Ramos (cell line): ENCODE data around the gene RRM1.
"Not testable (repeated sequence)": the region's sequence is repeated elsewhere in the genome, so short reads cannot be mapped to it uniquely, and the experiment has no call there.

Source experiments
- in situ Hi-C: fragments of 300-500 bp; cut with MboI; formaldehyde crosslinking; loops from one replicate; pipeline ENCODE4 v1.14.3; 2022; ENCODE audit warnings: low sequenced_read_pairs; ENCODE audit not compliant: unreplicated experiment

RRM1 gene

DNA sequence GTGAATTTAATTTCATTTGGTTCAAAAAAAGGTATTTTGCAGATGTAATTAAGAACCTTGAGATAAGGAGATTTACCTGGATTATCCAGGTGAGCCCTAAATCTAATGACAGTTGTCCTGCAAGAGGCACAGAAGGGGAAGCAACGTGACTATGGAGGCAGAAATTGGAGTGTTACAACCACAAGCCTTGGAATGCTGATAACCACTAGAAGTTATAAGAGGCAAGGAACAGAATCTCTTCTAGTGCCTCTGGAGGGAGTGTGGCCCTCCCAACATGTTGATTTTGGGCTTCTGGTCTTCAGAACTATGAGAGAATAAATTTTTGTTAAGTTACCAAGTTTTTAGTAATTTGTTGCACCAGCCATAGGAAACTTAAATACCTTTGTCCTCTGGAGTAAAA lies 32.8 kb downstream of the RRM1 start:
- in situ Hi-C loops = no loop called here

DNA sequence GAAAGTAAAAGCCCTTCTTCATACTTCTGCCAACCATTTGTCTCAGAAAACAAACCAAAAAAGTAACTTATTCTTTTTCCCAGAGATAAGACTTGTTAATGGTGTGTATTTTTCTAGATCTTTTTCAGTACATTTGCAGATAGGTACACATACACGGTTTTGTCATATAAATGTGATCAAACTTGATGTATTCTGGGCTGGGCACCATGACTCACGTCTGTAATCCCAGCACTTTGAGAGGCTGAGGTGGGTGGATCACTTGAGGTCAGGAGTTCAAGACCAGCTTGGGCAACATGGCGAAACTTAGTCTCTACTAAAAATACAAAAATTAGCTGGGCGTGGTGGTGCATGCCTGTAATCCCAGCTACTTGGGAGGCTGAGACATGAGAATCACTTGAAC lies 35.6 kb downstream of the RRM1 start:
- in situ Hi-C loops = not testable (repeated sequence)

DNA sequence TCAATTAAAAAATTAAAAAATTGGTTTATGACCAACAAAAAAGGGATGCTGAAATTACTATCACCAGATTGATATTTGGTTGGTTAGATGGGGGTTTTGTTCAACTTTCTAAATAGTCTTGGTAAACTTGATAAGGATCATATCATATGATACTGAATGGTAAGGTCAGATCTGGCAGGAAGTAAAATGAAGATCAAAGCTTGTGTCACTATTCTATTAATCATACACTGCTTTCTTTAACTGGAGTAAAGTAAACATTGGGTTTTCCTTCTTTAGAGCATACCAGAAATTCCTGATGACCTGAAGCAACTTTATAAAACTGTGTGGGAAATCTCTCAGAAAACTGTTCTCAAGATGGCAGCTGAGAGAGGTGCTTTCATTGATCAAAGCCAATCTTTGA lies 40.2 kb downstream of the RRM1 start:
- in situ Hi-C loops = no loop called here

DNA sequence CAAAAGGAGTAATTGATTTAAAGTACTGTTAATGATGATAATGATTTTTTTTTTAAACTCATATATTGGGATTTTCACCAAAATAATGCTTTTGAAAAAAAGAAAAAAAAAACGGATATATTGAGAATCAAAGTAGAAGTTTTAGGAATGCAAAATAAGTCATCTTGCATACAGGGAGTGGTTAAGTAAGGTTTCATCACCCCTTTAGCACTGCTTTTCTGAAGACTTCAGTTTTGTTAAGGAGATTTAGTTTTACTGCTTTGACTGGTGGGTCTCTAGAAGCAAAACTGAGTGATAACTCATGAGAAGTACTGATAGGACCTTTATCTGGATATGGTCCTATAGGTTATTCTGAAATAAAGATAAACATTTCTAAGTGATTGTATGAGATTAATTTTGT lies 43.9 kb downstream of the RRM1 start:
- in situ Hi-C loops = no loop called here

GRCh38 chr11:4140067-4140636 lies 45.6 kb downstream of the RRM1 start:
- in situ Hi-C loops = no loop called here

- in situ Hi-C loops = no loop called here
Observed at GRCh38 chr11:4146070-4146771, 51.6 kb downstream of the RRM1 start.

- in situ Hi-C loops = no loop called here
Observed at GRCh38 chr11:4146772-4147098, 52.1 kb downstream of the RRM1 start.

- in situ Hi-C loops = no loop called here
Observed at GRCh38 chr11:4154503-4154902, 59.9 kb downstream of the RRM1 start.

DNA sequence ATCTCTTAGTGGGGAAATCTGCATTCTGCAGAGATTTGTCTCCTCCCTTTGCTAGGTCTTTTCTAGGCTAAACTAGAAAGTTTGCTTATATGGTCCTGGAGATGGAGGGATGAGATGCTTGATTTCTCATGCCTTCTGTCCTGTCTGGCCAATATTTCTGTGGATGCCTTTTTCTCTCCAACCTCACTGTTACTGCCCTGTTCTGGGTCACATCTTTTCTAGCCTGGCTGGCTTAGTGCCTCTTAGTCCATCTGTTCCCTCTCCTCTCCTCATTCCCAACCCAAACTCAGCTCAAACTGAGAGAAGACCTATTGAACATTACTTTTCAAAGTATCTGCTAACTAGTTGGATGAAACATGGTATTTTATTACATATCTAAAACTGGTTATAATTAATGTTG lies 62.0 kb downstream of the RRM1 start:
- in situ Hi-C loops = no loop called here

DNA sequence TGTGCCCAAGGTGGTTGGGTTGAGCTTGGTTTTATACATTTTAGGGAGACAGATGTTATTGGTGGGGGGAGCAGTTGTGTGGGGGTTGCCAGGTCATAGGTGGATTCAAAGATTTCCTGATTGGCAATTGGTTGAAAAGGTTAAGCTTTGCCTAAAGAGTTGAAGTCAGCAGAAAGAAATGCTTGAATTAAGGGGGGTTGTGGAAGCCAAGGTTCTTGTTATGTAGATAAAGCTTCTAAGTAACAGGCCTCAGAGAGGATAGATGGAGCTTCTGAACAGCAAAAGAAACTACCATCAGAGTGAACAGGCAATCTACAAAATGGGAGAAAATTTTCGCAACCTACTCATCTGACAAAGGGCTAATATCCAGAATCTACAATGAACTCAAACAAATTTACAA lies 64.2 kb downstream of the RRM1 start:
- in situ Hi-C loops = not testable (repeated sequence)

GRCh38 chr11:4161305-4161704 lies 66.7 kb downstream of the RRM1 start:
- in situ Hi-C loops = no loop called here

DNA sequence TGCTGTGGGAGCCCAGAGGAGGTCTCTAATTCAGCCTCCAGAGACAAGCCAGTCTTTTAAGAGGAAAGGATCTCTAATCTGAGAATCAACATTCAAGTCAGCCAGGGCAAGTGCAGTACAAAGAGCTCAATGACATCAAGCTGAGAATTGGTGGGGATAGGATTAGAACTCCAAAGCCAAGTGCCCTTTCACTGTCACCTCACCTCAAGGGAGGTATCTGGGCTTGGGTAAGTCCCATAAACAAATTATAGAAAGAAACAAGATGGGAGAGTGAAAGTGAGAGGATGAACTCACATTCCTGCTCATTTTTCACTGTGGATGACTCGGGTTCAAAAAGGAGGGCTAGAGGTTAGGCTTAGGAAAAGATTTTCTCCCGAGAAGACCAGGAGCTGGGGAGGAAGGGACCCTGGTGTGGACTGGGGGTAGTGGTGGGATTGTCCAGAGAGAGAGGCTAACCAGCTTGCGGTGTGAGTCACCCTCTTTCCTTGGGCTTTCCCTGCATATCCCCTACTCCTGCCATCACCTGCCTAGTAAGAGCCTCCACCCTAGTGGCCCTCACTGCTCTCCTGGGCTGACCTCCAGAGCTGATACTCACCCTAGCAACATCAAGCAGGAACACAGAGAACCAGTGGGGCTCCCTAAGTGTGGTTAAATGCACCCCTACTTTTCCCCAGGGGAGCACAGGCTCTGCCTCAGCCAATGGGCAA lies 70.4 kb downstream of the RRM1 start:
- in situ Hi-C loops = no loop called here

- in situ Hi-C loops = no loop called here
Observed at GRCh38 chr11:4167292-4167691, 72.7 kb downstream of the RRM1 start.

DNA sequence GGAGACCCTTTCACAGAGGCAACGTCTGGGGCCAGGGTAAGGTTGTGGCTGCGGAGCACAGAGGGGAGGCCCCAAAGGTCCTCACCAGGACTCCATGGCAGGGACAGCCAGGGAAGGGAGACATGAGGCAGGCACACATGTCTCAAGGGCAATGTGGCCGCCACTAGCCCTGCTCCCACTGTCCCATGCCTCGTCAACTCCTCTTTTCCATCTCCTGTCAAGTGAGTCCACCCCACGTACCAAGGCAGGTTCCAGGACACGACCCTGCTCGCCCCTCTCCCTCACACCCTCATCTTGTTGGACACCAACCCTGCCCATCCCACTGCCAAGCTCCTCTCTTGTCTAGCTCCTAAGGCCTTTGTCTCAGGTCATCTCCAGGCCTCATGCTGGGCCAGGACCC lies 73.2 kb downstream of the RRM1 start:
- in situ Hi-C loops = no loop called here

DNA sequence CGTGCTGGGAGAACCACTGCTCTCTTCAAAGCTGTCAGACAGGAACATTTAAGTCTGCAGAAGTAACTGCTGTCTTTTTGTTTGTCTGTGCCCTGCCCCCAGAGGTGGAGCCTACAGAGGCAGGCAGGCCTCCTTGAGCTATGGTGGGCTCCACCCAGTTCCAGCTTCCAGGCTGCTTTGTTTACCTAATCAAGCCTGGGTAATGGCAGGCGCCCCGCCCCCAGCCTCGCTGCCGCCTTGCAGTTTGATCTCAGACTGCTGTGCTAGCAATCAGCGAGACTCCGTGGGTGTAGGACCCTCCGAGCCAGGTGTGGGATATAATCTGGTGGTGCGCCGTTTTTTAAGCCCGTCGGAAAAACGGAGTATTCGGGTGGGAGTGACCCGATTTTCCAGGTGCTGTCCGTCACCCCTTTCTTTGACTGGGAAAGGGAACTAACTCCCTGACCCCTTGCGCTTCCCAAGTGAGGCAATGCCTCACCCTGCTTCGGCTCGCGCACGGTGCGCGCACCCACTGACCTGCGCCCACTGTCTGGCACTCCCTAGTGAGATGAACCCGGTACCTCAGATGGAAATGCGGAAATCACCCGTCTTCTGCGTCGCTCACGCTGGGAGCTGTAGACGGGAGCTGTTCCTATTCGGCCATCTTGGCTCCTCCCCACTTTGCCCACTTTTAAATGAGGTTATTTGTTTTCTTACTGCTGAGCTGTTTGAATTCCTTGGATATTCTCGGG lies 81.2 kb downstream of the RRM1 start:
- in situ Hi-C loops = not testable (repeated sequence)

GRCh38 chr11:4178813-4179662 lies 84.4 kb downstream of the RRM1 start:
- in situ Hi-C loops = no loop called here

- in situ Hi-C loops = no loop called here
Observed at GRCh38 chr11:4180441-4181183, 86.0 kb downstream of the RRM1 start.

DNA sequence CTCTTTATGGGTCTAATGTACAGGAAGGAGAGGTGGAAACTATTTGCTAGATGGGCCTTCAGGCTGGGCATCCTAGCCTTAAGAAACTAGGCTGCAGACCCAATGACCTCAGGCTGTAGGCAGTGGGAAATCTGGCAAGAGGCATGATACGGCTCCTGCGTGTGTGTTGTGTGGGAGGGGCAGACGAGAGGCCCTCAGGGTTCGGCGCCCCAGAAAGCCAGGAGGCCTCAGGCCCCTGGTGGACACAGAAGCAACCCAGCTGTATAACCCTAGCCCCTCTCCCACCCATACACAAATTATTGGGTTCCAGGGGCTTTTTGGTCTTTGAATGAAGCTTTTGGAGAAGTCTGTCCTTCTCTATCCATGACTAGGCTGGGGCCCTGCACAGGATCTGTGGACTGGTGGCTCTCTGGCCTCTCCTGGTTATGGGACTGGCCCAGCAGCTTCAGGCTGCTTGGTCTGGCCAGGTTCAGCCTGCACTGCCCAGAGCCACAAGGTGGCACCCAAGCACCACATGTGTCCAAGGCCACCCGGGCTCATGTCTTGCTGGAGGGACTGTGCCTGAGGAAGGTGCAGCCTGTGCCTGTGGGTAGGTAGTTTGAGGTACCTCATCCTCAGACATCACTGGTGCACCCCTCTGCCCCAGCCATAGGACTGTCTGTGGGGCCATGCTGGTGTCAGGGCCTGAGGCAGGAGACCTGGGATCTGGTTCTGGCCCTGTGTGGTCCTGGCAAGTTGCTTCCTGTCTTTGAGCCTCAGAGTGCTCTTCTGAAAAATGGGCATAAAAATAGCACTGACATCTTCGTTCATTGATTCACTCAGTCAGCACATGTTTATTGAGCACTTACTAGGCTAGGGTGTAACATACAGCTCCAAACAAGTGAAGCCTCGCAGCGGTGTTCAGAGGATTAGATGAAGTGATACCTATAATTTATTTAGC lies 87.5 kb downstream of the RRM1 start:
- in situ Hi-C loops = no loop called here
